Measurements from ENCODE around the gene FBXO5.

The FBXO5 gene

DNA sequence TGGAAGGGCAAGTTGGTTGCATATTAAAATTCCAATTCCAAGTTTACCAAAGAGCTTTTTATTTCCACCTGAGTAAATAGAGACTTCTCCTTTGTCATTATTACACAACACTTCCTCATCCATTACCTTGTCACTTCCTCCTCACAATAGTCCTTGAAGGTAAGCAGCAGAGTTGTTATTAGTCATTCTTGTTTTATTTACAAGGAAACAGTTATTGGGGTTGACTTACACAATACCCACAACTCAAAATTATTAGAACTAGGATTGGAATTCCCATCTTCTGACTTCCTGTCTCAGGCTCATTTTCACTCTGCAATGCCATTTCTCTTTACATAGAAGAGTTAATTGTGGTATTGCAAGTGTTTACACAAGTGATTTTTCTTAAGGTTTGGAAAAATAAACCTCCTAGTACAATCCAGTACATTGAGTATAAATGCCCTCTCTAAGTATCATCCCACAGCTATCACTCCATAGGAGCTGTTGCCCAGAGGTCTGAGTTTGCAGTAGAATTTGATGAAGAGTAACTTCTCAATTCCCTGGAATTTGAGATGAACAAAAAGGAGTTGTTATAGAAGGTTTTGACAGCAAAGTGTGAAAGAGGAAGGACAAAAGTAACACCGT lies 48.6 kb upstream of the FBXO5 start:
- no peak for TF ChIP-seq GABPA (IDR thresholded peaks at IDR 0.05; ENCODE audit: low read depth)
- TF ChIP-seq, protein P1, sequence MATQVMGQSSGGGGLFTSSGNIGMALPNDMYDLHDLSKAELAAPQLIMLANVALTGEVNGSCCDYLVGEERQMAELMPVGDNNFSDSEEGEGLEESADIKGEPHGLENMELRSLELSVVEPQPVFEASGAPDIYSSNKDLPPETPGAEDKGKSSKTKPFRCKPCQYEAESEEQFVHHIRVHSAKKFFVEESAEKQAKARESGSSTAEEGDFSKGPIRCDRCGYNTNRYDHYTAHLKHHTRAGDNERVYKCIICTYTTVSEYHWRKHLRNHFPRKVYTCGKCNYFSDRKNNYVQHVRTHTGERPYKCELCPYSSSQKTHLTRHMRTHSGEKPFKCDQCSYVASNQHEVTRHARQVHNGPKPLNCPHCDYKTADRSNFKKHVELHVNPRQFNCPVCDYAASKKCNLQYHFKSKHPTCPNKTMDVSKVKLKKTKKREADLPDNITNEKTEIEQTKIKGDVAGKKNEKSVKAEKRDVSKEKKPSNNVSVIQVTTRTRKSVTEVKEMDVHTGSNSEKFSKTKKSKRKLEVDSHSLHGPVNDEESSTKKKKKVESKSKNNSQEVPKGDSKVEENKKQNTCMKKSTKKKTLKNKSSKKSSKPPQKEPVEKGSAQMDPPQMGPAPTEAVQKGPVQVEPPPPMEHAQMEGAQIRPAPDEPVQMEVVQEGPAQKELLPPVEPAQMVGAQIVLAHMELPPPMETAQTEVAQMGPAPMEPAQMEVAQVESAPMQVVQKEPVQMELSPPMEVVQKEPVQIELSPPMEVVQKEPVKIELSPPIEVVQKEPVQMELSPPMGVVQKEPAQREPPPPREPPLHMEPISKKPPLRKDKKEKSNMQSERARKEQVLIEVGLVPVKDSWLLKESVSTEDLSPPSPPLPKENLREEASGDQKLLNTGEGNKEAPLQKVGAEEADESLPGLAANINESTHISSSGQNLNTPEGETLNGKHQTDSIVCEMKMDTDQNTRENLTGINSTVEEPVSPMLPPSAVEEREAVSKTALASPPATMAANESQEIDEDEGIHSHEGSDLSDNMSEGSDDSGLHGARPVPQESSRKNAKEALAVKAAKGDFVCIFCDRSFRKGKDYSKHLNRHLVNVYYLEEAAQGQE (IDR thresholded peaks at IDR 0.05; ENCODE audit: insufficient replicate concordance, low read depth) = no peak
- no peak for TF ChIP-seq POLR2AphosphoS5 (IDR thresholded peaks at IDR 0.05; ENCODE audit: low read depth)
- no peak for TF ChIP-seq SPI1 (IDR thresholded peaks at IDR 0.05; ENCODE audit: borderline replicate concordance, low read depth)
- TF ChIP-seq, protein P2, sequence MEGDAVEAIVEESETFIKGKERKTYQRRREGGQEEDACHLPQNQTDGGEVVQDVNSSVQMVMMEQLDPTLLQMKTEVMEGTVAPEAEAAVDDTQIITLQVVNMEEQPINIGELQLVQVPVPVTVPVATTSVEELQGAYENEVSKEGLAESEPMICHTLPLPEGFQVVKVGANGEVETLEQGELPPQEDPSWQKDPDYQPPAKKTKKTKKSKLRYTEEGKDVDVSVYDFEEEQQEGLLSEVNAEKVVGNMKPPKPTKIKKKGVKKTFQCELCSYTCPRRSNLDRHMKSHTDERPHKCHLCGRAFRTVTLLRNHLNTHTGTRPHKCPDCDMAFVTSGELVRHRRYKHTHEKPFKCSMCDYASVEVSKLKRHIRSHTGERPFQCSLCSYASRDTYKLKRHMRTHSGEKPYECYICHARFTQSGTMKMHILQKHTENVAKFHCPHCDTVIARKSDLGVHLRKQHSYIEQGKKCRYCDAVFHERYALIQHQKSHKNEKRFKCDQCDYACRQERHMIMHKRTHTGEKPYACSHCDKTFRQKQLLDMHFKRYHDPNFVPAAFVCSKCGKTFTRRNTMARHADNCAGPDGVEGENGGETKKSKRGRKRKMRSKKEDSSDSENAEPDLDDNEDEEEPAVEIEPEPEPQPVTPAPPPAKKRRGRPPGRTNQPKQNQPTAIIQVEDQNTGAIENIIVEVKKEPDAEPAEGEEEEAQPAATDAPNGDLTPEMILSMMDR (IDR thresholded peaks at IDR 0.05; ENCODE audit: insufficient read depth, low read length) = no peak
- Histone ChIP-seq H3K4me3 (replicated peaks; ENCODE audit: insufficient read depth, low read length) (no peak overlapping the region), H3K27ac (replicated peaks) (no peak overlapping the region), H3K27me3 (ENCODE audit: insufficient read depth, poor library complexity, severe bottlenecking) (peaks cover 3% of the 10 kb centered on the region)
- no peak for DNase-seq (ENCODE audit: low read depth in 1 of 2, low spot score in 1 of 2)

DNA sequence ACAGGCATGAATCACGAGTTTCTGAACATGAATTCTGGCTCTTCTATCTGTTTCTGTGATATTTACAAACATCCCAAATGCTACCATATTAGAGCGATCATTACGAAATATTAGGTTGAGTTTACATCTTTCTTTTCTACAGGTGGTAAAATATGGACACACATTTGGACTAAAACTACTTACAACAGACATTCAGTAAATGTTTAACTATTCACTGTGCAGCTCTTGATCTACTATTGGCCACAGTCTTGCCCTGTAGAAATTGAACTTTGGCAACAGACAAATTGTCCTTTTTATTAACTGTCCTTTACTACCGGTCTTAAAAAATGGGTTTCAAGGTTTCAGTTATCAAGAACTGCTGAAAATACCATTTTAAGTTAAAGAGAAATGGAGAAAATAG lies 46.1 kb upstream of the FBXO5 start:
- H3K4me3 ChIP-seq (replicated peaks; ENCODE audit: insufficient read depth, low read length) = no peak overlapping the region
- H3K27ac ChIP-seq (replicated peaks) = no peak overlapping the region
- DNase-seq (ENCODE audit: low read depth in 1 of 2, low spot score in 1 of 2) = no peak
- peaks cover 3% of the 10 kb centered on the region for H3K27me3 ChIP-seq (ENCODE audit: insufficient read depth, poor library complexity, severe bottlenecking)
- TF ChIP-seq, protein P2 (IDR thresholded peaks at IDR 0.05; ENCODE audit: insufficient read depth, low read length) = no peak
- TF ChIP-seq SPI1 (IDR thresholded peaks at IDR 0.05; ENCODE audit: borderline replicate concordance, low read depth) (no peak), POLR2AphosphoS5 (IDR thresholded peaks at IDR 0.05; ENCODE audit: low read depth) (no peak), GABPA (IDR thresholded peaks at IDR 0.05; ENCODE audit: low read depth) (no peak)
- TF ChIP-seq, protein P1 (IDR thresholded peaks at IDR 0.05; ENCODE audit: insufficient replicate concordance, low read depth) = no peak

DNA sequence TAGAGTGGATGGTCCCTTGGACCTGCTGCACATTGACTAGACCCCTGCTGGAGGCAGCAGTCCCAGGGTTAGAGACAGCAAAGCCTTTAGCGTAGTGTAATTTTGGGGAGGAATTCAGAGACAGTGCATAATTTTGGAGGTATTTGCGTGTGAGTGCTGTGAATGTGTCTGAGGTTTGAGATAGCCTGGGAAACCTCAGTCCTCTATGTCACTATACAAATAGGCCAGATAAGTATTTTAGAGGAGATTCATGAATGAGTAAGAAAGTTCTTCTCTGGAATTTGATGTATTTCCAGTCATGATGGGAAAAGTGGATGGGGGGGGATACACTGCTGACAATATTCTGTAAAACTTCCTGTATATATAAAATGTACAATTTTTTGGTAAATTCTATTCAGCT lies 45.4 kb upstream of the FBXO5 start:
- DNase-seq (ENCODE audit: low read depth in 1 of 2, low spot score in 1 of 2) = no peak
- Histone ChIP-seq H3K27ac (replicated peaks) (no peak overlapping the region), H3K27me3 (ENCODE audit: insufficient read depth, poor library complexity, severe bottlenecking) (peaks cover 6% of the 10 kb centered on the region), H3K4me3 (replicated peaks; ENCODE audit: insufficient read depth, low read length) (no peak overlapping the region)
- TF ChIP-seq GABPA (IDR thresholded peaks at IDR 0.05; ENCODE audit: low read depth) = no peak
- no peak for TF ChIP-seq POLR2AphosphoS5 (IDR thresholded peaks at IDR 0.05; ENCODE audit: low read depth)
- no peak for TF ChIP-seq SPI1 (IDR thresholded peaks at IDR 0.05; ENCODE audit: borderline replicate concordance, low read depth)

DNA sequence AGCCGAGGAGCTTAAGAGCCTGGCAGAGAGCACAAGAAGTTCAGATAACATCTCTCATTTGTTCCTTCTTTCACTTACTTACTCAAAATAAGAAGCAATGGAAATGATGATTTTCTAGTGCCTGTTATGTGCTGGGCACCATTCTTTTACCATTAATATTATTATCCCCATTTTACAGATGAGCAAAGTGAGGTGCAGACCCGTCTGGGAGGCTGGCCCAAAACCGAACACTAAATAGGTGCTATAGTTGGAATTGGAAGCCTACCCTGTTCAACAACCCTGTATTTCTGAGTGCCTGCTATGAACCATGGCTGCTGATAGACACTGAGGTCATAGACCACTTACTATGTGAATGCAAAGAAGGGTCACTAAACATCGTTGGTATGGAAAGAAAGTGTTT lies 44.6 kb upstream of the FBXO5 start:
- TF ChIP-seq, protein P1 (IDR thresholded peaks at IDR 0.05; ENCODE audit: insufficient replicate concordance, low read depth) = no peak
- TF ChIP-seq SPI1 (IDR thresholded peaks at IDR 0.05; ENCODE audit: borderline replicate concordance, low read depth) = no peak
- TF ChIP-seq POLR2AphosphoS5 (IDR thresholded peaks at IDR 0.05; ENCODE audit: low read depth) = no peak
- TF ChIP-seq, protein P2 (IDR thresholded peaks at IDR 0.05; ENCODE audit: insufficient read depth, low read length) = no peak
- no peak overlapping the region for H3K27ac ChIP-seq (replicated peaks)
- H3K4me3 ChIP-seq (replicated peaks; ENCODE audit: insufficient read depth, low read length) = no peak overlapping the region
- DNase-seq (ENCODE audit: low read depth in 1 of 2, low spot score in 1 of 2) = no peak
- peaks cover 6% of the 10 kb centered on the region for H3K27me3 ChIP-seq (ENCODE audit: insufficient read depth, poor library complexity, severe bottlenecking)
